Stimulated activated CD4-positive, alpha-beta T cell treated with anti-CD3 and anti-CD28 coated beads, Interleukin-4, amount 100 ng/mL, for 4 hours (primary cell): Measurements from ENCODE around the gene OR10H1.
"Not testable (repeated sequence)": the region's sequence is repeated elsewhere in the genome, so short reads cannot be mapped to it uniquely, and the experiment has no call there.

Experiments used
- DNase-seq, 2 experiments: peaks; one replicate each; pipeline ENCODE4 v3.0.0-alpha.2; 2020

Gene OR10H1

DNA sequence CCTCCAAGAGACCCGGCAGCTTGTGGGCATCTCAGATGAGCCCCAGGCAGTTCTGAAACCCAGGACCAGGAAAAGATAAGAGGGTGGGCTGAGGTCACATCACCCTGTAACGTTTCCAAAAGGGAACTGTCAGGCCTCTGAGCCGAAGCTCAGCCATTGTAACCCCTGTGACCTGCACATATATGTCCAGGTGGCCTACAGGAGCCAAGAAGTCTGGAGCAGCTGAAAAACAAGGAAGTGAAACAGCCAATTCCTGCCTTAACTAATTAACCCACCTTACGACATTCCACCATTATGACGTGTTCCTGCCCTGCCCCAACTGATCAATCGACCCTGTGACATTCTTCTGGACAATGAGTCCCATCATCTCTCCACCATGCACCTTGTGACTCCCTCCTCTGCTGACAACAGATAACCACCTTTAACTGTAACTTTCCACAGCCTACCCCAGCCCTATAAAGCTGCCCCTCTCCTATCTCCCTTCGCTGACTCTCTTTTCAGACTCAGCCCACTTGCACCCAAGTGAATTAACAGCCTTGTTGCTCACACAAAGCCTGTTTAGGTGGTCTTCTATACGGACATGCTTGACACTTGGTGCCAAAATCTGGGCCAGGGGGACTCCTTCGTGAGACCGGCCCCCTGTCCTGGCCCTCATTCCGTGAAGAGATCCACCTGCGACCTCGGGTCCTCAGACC is 13.3 kb upstream of the OR10H1 start:
- DNase-seq, result not testable (repeated sequence)

DNA sequence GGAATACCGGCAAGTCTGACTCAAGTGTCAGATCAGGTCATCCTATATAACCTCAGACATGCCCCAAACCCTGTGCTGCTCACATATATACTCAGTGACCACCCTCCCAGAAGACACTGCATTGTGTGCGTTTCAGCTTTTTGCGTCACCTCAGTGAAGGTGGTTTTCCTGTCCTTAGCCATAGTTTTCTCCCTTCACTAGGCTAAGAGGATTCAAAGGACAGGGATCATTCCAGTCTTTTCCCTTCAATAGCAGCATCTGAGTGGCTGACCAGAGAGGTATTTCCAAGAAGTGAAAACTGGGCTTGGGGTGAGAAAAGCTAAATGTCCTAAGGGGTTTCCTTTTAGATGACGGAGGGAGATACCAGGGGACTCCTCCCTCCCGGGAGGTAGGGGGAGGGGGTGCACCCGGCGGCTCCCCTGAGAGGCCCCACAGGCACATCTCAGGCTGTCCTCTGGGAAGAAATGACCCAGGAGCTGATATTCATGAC is 12.7 kb upstream of the OR10H1 start:
- no peak for DNase-seq

DNA sequence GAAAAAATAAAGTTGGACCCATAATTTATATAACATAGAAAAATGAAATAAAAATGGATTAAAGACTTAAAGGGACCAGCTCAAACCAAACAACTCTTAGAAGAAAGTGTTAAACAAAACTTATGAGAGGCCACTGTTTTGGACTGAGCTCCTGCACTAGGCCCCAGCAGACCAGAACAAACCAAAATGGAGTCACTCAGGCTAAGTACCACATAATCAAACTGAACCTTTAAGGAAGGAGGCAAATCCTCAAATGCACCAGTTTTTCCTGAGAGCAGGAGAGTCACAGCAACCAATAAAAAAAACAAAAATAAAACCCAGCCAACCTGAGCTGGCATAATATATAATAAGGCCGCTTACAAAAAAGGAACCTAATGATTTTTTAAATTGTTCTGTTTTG is 10.3 kb upstream of the OR10H1 start:
- DNase-seq, result no peak

DNA sequence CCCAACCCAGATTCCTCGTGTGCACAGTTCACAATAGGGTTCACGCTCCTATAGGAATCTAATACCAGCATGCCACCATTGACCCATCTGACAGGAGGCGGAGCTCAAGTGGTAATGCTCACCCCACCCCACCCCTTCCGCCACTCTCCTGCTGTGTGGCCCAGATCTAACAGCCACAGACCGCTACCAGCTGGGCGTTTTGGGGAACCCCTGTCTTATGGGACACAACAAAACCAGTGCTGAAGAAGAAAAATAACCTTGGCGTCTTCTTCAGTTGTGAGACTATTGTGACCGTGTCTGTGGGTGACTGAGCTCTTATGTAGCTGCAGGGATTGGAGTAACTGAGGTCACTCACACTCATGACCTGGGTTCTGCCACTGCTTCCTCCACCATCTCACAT is 5.2 kb upstream of the OR10H1 start:
- DNase-seq, result no peak

DNA sequence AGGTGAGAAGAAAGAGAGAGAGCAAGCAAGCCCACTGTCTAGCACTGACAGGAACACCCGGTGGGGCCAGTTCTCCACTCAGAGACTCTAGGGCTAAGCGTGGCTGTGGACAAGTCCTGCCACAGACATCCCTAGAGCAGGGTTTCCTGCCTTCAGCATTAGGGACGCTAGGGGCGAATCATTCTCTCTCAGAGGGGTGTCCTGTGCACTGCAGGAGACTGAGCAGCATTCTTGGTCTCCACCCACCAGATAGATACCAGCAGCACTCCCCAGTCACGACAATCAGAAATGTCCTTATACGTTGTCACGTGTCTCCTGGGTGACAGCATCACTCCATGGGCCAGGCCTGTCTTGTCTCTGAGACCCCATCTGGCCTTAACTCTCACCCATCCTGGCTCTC is 1.5 kb downstream of the OR10H1 start:
- no peak for DNase-seq

DNA sequence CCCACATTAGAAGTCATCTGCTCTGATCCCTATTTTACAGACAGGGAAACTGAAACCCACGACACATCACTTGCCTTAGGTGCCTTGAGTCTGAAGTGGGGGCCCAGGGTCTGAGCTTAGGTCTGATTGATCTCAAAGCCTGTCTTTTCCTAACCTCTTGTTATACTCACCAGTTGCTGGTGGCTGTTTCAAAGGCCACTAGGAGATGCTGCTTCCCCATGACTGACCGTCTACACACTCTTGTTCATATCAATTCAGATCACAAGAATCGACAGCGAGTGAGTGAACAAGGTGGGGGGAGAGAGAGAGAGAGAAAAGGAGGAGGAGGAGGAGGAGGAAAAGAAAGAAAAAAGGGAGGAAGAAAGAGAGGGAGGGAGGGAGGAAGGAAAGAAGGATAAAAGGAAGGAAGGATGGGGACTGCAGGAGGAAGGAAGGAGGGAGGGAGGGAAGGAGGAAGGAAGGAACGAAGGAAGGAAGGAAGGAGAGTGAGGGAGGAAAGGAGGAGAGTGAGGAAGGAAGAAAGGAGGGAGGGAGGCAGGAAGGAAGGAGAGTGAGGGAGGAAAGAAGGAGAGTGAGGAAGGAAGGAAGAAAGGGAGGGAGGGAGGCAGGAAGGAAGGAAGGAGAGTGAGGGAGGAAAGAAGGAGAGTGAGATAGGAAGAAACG is 3.3 kb downstream of the OR10H1 start:
- peak in 1 of 2 experiments; percentile 39 for DNase-seq

DNA sequence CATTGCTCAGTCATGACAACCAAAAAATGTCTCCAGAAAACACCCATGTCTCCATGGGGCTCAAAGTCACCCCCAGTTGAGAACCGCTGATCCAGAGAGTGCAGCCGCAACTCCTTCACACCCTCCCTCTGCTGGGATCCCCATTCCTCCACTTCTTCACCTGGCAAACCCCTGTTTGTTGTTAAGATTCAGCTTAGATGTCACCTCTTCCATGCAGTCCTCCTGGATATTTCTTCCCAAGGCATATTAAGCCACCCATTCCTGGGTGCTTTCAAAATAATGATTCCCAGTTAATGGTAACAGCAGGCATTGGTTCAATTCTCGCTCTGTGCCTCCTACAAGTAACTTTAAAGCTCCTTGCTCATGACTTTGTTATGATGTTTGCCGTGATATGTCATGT is 4.0 kb downstream of the OR10H1 start:
- no peak for DNase-seq

DNA sequence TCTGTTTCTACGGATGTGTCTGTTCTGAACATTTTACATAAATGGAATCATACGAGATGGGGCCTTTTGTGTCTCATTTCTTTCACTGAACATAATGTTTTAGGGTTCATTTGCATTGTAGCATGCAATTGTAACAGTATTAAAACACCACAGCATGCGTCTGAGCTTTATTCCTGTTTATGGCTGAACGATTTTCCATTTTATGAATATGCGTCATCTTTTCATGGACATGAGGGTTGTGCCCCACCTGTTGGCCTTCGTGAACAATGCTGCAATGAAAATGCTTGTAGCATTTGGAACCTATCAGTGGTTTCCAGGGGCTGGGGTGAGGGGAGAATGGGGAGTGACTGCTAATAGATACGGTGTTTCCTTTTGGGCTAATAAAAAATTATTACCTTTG is 5.1 kb downstream of the OR10H1 start:
- no peak for DNase-seq

DNA sequence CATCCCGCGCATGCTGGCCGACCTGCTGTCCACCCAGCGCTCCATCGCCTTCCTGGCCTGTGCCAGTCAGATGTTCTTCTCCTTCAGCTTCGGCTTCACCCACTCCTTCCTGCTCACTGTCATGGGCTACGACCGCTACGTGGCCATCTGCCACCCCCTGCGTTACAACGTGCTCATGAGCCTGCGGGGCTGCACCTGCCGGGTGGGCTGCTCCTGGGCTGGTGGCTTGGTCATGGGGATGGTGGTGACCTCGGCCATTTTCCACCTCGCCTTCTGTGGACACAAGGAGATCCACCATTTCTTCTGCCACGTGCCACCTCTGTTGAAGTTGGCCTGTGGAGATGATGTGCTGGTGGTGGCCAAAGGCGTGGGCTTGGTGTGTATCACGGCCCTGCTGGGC is 21.2 kb downstream of the OR10H1 start:
- not testable (repeated sequence) for DNase-seq

DNA sequence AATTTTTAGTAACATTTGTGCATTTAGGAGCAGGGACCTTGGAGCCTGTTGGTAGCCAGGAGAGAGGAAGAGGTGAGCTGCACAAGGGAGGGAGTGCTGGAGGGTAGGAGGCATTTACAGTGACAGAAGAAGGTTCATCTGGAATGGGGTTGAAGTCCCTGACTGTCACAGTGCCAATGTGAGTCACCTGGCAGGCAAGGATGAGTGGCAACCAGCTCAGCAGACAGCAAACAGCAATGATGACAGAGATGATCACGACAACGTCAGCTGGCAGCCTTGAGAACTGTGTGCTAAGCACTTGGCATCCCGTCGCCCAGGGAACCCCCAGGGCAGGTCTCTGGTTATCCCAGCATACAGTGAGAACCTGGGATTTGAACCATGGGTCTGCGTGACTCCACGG is 25.4 kb downstream of the OR10H1 start:
- no peak for DNase-seq

DNA sequence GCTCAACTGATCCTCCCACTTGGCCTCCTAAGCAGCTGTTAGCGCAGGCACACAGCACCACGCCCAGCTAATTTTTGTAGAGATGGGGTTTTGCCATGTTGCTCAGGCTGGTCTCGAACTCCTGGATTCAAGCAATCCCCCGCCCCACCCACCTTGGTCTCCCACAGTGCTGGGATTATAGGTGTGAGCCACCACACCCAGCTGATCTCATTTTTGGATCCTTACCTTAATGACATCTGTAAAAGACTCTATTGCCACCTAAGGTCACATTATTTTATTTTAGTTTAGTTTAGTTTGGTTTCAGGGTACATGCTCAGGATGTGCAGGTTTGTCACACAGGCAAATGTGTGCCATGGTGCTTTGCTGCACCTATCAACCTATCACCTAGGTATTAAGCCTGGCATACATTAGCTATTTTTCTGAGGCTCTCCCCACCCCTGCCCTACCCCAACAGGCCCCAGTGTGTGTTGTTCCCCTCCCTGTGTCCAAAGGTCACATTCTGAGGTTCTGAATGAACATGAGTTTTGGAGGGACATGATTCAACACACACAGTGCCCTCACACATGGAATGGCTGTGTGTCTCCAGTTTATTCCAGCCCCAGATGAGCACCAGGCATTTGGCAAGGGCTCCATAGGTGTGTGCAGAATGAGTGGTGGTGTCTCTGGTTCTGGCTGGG is 26.7 kb downstream of the OR10H1 start:
- no peak for DNase-seq

DNA sequence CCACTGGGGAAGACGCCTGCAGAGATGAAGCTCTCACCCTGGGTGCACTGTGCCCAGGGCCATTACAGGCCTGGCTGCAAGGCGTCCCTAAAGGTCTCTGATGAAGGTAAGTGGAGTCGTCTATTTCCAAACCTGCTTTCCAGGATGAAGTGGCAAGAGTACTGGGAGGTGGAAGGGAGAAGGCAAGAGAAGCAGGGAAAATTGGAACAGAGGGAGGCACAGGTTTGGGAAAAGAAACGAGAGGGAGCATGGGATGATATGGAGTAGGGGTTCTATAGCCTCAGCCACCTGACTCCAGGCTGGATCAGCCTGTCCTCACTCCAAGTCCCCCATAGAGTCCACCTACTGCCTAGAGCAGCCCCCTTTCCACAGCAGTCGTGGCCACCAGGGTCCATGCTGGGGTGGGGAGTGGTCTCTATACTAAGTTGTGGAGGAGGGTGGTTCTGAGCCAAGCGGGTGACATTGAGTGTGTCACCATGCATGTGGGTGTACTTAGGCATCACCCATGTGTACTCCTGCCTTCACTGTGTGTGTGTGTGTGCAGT is 27.8 kb downstream of the OR10H1 start, which contains the start of gene OR10H5:
TSS of gene OR10H5 (plus strand) at position 51 of the 545 bp plus-strand sequence. CDS start 6,388 bp downstream, outside the sequence.
- DNase-seq, result no peak

DNA sequence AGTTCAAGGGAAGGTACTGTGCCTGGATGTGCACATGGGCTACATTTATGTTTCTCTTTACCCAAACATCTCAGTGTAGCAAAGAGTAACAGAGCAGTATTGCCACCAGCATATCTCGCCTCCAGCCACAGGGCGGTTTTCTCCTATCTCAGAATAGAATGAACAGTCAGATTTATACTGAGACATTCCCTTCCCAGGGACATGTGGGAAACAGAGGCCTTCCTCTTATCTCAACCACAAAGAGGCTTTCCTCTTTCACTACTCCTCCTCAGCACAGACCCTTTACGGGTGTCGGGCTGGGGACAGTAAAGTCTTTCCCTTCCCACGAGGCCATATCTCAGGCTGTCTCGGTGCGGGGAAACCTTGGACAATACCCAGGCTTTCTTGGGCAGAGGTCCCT is 32.6 kb downstream of the OR10H1 start:
- DNase-seq, result not testable (repeated sequence)

DNA sequence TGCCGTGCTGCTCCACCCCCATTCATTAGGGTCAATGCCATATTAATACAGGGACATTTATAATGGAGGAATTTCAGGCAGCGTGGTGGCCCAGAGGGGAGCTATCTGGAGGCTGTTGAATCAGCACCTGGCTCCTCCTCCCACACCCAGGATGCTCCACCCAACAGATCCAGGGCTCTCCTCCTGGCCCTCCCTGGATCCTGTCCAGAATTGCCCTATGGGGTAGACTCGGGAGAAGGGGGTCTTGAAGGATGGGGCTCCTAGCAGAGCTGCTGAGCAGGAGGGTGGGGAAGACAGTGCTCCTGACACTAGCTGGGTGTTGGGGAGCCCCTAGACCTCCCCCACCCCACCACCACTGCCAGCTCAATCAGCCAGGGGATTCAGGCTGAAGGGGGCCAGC is 33.3 kb downstream of the OR10H1 start:
- no peak for DNase-seq

DNA sequence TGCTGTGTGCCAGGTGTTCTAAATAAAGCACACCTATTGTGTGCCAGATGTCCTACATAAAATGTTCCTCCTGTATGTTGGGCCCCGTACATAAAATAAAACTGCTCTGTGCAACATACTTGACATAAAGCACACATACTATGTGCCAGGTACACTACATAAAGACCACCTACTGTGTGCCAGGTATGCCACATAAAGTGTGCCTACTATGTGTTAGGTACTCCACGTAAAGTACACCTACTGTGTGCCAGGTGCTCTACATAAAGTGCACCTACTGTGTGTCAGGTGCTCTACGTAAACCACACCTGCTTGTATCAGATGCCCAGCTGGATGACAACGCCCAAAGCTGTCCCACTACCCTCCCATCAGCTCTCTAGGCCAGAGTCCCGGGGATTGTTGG is 33.8 kb downstream of the OR10H1 start:
- DNase-seq, result no peak

DNA sequence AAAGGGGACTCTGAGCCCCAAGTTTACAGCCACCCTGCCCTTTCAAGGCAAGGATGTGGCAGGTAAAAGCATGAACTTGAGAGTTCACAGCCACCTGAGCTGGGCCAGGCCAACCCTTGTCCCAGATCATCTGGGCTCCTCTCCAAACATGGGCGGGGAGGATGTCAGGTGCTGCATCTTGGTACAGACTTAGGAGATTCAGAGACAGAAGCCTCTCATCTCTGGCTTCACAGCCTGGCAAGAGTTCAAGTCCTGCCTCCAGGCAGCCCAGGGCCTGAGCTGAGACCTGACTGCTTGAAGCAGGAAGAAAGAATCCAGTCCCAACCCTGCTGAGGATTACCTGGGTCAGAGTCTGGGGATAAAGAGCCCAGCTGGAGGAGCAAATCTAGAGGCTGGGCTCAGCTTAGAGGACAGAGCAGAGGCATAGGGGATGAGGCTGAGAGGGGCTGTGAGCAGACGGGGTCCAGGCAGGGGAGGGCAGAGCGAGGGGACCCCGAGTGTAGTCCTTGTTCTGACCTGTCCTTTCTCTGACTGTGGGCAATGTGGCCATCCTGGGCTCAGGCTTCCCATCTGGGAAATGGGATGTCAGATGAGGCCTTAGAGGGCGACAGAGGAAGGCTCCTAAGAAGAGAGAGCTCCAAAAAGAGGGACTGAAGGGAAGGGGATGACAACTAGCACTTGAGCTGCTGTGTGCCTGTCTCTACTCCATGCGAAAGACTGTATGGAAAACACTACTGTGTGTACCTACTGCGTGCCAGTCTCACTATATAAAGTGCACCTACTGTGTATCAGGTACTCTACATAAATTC is 34.6 kb downstream of the OR10H1 start:
- DNase-seq, result no peak

DNA sequence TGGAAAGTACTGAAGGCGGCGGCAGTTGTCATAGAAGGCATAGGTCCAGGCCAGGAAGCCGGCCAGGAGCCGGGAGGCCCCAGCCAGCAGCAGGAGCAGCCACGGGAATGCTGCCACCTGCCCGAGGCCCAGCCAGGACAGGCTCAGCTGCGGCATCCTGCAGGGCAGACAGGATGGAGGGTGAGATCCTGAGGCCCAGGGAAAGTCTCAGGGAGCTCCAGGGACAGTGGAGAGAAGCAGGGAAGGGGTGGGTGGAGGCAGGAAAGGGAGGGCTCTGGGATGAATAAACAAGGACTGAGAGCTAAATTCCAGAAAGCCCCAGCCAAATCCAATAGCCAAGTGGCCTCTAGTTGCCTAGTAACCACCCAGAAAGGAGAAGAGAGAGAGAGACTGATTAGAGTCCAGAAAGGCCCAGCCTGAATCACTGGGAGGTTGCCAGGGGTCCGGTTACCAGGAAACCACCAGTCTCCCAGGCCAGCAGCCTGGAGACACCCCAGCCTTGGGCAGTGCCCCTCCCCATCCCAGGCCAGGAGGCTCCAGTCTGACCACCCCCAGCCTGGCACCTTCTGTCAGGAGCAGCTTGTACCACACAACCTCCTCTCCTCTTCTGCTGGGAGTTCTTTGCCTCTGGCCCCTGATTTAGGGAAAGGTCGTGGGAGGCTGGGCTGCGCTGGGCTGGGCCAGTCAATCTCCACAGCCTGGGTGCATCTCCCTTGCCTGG is 35.5 kb downstream of the OR10H1 start:
- DNase-seq, result no peak

DNA sequence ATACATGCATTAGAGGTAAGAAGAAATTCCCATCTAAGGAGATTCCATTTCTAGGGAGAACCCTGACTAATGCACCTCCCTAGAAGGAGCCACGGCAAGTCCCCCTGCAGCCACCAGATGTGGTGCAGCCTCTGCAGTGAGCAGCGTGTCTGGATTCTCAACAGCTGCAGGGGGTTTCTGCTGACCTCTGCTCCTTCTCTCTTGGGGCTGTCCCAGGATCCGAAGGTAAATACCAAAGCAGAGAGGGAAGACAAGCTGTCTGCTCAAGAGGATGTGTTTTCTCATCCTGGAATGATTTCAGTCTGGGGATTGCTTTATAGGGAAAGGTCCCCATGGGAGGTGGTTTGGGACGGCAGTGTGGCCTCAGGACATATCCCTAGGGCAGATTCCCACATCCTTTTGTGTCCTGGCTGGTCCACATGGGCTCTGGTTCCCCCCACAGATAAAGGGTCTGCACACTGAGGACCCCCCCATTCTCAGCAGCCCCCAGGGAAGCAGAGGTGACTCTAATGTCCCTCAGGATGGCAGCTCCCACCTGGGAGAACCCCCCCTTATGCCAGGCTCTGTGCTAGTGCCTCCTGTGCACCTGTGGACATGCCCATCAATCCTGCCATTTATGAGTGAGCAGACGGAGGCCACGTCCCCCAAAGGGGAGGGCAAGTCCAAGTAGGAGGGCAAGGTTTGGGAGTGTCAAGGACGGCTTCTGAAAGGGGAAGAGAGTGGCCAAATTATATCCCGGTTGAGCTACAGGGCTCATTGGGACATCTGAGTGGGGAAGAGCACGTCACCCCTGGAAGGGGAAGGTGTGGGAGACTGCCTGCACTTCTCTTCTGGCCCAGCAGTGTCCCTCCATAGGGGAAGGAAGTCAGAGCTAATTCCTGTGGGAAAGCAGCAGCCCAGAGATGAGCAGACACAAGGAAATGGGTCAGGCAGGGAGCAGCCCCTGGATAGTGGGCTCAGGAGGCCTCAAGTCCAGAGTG is 38.2 kb downstream of the OR10H1 start:
- no peak for DNase-seq

DNA sequence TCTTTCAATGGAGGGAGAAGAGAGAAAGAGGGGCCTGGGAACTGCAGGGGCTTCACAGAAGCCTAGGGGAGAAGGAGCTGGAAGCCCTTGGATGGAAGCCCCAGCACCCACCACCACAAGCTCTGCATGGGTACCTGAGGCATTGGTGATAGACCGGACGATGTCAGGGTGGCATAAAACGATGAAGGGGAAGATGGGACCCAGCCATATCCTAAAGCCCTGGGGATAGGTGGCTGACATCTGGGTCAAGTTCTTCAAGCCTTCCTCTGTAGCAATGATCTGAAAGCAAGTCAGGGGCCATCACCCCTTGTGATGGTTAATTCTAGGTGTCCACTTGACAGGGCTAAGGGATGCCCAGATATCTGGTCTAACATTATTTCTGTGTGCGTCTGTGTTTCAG is 39.2 kb downstream of the OR10H1 start:
- DNase-seq, result no peak

DNA sequence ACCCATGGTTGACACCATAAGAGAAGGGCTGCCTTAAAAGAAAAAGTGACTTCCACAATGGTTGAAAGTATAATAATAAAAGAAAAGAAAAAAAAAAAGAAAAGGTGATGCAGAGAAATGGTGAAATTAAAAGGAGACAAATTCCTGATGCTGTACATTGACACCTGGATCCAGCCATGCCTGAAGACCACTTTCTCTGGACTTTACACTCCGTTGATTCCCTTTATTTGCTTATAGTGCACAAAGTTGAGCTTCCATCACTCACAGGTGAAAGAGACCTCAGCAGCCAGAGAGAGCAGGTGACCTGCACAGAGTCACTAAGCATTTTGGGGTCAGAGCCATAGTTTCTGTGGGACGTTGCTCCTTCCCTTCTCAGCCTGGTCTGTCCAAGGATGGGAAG is 40.2 kb downstream of the OR10H1 start:
- no peak for DNase-seq

DNA sequence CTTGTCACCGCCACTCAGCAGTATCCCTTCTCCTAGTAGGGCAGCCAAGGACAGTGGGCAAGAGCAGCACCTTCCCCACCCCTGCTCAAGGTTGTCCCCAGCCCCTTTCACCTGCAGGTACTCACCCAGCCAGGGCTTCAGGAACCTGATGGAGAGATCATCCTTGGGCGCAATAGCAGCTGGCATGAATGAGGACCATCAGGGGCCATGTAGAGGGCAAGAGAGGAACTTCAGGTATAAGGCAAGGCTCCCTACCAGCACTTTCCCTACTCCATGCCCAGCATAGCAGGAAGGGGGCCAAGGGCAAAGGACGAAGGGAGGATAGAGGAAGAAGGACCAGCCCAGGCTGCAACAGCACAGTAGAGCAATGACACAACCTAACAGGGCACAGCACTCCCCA is 41.3 kb downstream of the OR10H1 start:
- DNase-seq, result not testable (repeated sequence)
